GM12874 (cell line): Measurements from ENCODE around the gene HFE.
A peak's percentile ranks its signal among the peaks of the same experiment; 100 is the strongest.

Experiments
- CTCF ChIP-seq: IDR thresholded peaks from 2 replicates; pipeline ENCODE4 v1.5.1; 2011; ENCODE audit warnings: low read depth, mild to moderate bottlenecking, control low read depth, low read length, moderate library complexity; ENCODE audit not compliant: insufficient read depth

HFE gene

GRCh38 chr6:26087284-26088115 lies at the start of gene HFE:
HFE (plus strand) TSS chr6:26087429; CDS start chr6:26087441, 12 bp downstream.
- TF ChIP-seq CTCF: no peak

GRCh38 chr6:26041946-26042345 lies 45.3 kb upstream of the HFE start:
- no peak for TF ChIP-seq CTCF

- no peak for TF ChIP-seq CTCF
Measured at GRCh38 chr6:26043384-26044139, 43.7 kb upstream of the HFE start.

- no peak for TF ChIP-seq CTCF
Measured at GRCh38 chr6:26044140-26045064, 42.8 kb upstream of the HFE start.

- TF ChIP-seq CTCF: 0 out of 2 replicates have a peak, but pooled peaks have one; percentile 32
Measured at GRCh38 chr6:26045065-26045927, 41.9 kb upstream of the HFE start.

- TF ChIP-seq CTCF: no peak
Measured at GRCh38 chr6:26045928-26046368, 41.3 kb upstream of the HFE start.
